HK-2 (cell line): ENCODE results near the gene DIAPH3.

ENCODE experiments used
- DNase-seq: peaks from one replicate; pipeline ENCODE4 v3.0.0-alpha.2; 2018; ENCODE audit not compliant: unreplicated experiment

The DIAPH3 gene

DNA sequence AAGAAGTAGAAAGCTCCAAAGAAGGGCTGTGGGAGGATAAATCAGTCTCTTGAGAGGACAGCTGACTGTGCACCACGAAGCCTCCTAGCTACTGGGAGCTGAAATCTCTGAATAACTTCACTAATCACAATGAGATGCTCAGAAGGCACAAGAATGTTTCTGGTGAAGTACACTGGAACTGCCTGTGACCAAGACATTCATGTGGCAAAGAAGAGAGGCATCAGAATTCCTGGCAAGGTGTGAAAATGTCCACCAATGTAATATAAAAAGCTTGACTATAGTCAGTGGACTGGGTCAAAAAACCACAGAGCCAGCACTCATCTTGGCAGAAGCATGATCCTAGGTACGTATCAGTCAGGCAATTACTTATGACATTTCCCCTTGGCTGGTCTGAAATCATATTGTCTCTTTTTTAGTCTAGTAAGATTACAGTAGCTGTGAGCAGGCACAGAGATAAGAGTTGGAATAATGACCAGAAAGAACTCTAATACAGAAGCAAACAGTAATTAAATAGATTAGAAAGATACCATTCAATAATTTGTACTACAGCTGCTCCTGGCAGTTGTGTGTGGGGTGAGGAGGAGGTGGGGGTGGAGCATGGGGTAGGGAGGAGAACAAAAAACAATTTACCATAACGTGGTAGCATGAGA is 434.7 kb downstream of the DIAPH3 start:
- DNase-seq: no peak

DNA sequence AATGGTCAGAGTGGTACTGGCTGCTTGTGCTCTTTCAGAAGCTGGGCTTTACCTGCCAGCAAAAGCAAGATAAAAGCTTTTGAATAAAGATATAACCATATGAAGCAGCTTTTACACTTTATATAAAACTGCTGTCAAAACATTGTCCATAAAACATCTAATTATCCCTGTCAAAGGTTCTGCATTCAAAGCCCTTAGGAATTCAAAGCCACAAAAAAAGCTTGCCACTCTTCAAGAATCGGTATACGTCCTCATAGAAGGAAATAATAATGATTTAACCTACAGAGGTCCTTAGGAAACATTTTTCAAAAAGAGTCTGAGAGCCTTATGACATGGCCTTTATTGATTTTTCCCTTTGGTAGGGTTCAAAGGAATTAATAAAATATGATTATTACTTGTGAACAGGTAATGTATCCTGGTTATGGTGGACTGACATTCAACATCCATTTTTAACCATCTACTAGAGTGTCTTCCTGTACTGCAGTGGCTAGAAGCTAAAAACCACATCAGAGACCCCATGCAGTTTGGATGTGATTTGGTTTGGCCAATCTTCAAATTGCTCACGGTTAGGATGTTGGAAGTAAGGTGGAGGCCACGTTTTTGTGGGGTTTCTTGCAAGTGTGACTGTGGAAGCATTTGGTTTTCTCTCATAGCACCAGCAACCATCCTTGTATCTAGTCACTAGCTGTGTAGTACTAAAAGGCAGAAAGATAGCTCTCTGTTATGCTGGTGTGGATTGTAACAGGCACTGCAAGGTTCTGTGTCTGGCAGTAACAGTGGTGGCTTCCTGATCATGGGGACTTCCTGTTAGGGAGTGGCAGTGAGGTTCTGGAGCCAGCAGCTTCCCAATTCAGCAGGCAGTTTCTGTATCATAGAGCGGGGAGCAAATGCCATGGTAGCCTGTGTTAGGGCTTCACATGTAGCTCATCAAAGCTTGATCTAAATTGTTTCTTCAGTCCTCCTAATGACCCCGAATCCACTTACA is 441.5 kb downstream of the DIAPH3 start:
- DNase-seq: no peak

DNA sequence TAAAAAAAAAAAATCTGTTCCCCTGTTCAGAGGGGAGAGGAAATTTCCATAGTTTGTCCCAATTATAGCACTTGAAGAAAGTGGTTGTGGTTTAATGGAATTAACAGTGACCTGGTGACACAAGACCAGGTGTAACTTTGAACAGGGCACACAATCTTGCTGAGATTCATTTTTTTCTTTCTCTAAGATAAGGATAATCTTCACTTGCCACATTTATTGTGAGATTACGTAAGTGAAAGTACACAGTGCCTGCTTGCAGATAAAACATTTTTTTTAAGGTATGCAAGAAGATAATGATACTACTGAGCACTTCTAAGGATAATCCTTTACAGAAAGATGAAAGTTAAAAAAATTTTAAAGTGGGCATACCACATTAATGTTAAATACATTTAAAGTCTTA is 448.1 kb downstream of the DIAPH3 start:
- no peak for DNase-seq

DNA sequence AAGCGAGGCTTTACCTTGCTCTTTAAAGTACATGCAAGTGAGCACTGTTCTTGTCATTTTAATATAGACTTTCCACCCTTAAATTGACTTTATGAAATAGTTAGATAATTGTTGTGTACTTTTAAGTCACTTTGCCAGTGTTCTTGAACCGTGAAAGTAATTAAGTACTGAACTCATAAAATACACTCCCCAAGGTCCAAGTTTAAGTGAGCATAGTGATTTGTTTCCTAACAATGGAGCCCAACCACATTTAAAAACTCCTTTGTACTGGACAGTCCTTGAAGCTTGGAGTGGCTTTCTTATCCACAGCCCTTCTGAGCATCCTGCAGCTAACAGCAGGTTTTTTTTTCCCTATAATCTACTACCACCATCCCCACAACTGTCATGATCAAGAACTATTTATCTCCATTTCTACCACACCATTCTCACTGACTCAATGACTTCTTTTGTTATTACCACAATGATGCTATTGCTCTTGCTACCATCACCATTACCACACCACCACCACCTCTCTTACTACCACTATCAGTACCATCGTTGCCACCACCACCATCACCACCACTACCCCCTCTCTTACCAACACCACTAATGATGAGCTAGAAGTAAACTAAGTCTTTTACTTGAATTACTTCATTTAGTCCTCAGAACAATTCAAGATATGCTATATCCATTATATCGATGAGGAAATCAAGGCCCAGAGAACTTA is 452.6 kb downstream of the DIAPH3 start:
- DNase-seq: no peak

DNA sequence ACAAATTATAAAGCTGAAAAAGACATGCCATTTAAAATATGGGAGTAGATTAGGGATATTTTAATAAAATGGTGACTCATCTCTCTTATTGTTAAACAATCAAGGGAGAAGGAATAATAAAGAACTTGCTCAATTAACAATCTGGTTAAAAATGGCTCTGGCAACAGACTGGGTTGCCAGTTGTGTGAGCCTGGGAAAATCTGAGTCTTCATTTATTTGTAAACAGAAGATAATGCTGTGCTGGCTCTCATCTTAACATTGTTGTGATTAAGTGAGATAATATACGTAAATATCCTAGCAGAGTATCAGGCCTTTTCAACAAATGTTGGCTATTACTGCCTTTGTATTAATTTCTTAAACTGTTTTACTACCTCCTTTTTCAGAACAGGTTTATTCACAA is 453.3 kb downstream of the DIAPH3 start:
- DNase-seq: no peak

DNA sequence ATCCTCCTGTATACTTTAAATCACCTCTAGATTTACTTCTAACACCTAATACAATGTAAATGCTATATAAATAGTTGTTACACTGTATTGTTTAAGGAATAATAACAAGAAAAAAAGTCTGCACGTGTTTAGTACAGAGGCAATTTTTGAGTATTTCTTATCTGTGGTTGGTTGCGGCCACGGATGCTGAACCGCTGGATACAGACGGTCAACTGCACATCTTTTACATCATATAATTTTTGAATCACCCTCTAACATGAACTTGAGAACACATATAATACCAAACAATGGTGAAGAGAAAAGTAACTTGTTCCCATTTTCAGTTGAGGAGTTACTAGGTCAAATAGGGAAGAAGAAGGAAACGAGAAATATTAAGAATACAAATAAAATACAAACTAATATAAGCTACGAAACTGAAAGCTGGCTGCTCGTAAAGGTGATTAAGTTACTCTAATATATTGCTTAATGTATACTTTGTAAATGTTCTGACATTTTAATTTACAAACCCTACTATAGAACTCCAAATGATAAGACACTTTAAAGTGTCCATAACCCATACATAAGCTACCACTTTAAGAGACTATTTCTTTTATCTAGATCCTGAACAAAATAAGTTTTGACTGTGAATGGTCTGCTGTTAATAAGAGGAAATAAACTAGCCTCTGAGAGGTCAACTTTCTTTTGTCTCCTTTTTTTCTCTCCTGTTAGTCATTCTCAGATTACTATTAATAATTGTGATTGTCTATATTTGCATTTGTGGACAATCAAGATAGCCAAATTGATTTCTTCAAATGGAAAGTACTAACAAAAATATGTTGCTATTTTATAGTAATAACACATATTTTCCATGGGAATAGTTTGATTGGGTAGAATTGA is 457.4 kb downstream of the DIAPH3 start:
- no peak for DNase-seq

DNA sequence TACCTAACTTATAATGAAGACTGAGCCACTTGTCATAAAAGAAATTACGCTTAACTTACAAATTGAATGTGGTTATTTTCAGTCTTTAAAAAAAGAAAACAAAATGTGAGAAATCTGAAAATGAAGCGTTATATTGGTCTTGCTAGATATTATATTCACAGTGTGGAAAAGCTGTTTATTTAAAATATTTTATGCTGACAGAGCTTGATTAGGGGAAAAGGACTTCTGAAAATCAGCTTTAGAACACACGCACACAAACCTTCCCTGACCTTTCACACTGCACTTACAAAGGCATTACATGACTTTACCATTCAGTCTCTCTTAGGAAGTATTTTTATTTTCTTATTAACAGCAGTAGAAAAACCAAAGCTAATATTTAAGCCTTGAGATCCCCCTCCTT is 461.5 kb downstream of the DIAPH3 start:
- DNase-seq: no peak

DNA sequence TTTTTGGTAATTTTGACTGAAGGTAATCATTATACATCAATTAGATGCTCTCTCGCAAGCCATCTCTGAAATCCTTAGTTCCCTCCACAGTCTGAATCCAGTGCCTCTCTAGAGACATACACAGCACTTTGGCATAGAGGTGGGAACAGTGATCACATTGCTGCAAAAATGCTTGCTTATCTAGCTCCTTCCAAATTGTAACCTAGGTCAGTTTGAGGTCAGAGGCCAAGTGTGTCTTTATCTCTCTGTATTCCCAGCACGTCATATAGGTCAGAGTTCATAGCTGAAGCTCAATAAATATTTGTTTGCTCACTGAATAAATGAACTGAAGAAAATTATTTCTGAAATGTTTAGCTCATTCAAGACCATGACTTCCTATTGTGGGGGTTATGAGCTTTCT is 462.5 kb downstream of the DIAPH3 start:
- DNase-seq: no peak

DNA sequence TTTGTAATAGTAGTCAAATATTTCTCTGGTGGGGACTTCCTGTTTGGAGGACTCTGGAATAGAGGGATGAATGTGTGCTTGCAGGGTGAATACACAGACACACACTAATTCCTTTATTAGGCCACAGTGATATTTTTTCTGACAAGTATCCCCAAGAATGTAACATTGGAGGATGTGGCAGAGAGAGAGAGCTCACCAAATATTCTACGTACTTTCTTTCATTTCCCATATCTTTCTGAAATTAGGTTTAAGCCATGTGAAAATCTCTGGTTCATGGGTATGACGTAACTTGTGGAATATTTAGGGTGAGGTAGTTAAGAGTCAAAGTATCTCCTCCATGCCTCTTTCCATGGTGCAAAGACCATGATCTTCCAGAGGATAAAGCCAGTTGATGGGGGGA is 463.4 kb downstream of the DIAPH3 start:
- no peak for DNase-seq

DNA sequence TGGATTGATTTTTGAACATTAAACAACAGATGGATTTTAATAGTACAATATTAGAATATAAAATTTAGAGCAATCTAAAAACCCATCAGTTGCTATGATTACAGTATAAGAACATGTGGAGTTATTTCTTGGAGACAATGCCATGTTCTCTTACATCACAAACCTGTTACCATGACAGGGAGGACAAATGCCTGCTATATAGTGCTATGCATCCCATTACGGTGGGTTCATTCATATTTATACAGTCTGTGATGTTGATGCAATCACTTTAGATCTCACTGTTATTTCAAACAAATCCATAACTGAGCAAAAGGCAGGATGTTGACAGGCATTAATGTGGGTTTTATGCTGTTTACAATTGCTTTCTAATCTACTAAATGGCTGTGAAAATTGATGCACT is 467.5 kb downstream of the DIAPH3 start:
- DNase-seq: no peak

DNA sequence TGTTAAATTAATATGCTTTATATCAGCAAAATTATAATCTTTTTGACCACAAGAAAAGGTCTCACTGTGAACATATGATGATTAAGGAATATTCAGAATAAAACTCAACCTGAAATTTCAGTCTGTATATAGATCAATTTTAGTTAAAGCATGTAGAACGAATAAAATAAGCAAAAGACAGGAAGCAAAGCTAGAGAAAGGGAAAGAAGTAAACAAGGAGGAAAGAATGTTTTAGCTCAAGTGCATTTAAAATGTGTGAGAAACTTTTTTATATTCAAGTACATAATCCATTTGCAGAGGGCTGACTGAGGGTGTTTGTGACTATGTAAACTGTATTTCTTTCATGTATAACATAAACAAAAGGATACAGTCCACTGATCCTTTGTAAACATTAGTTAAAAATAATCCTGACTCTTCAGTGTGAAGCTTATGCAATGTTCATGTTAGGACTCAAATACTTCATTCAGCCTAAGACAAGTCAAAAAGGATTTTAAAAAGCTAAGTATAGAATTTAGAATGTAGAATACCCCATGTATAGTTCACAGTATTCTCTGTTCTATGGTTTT is 472.1 kb downstream of the DIAPH3 start:
- no peak for DNase-seq

DNA sequence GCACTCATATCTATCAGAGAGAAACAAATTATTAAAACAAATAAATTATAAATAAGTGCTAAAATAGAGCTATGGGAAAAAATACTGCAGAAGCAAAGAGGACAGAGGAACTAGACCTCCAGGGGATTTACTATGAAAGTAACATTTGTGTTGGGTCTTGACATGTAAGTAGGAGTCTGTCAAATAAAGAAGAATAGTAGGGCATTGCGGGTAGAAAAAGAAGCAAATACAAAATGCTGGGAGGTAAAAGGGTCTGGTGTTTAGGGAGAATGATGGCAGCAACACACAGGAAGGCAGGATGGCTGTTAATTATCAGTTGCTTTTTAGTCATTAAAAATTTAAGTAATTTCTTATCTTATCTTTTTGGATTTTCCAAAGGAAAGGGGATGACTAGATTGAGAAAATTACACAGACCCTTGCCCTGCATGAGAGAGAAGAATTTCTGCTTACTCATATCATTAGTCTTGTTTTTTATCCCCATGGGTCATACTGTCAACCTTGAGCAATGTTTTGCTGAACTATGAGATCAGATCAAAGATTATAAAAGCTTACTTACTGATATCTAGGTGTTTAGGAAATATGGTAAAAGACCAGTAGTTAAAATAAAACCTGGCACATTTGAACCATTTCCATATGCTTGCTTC is 472.7 kb downstream of the DIAPH3 start:
- no peak for DNase-seq

DNA sequence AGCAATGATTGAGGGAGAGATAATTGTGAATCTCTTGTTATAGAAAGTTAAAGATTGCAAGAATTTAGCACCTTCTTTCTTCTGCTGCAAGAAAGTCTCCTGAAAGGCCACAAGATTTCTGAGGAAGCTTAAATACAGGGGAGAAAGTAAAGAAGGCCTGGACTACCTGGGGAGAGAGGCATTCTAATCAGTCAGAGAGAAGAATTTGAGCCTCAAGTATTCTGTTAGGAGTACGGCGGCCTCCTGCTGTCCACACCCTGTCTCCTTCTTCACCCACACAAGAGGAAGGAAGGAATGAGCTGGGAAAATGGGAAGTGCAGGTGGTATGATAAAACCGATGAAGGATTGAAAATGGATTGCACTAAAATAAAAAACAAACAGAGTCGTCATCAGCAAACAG is 474.7 kb downstream of the DIAPH3 start:
- DNase-seq: no peak

DNA sequence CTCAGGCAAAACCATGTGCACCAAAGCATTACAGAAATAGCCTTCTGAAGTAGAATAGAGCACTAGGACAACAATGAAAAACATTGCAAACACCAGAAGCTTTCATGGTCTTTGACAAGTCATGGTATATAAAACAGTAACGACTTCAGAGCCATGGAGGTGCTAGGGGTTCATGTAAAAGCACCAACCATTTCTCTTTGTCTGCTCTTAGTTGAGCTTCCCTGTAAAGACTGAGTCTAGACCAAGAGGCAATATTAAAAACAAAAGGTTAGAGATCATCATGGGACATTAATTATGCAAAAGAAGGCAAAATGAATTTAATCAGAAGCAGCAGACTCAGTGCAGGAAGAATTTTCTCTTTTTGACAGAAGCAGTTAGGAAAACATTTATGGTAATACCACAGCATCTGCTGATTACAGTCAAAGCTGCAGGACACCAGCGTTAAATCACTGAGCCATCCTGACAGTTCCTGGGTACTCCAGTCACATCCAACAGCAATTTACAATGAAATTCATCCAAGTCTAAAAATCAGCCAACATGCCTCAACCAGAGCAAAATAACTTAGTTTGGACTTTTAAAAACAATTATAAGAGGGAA is 476.8 kb downstream of the DIAPH3 start:
- no peak for DNase-seq

DNA sequence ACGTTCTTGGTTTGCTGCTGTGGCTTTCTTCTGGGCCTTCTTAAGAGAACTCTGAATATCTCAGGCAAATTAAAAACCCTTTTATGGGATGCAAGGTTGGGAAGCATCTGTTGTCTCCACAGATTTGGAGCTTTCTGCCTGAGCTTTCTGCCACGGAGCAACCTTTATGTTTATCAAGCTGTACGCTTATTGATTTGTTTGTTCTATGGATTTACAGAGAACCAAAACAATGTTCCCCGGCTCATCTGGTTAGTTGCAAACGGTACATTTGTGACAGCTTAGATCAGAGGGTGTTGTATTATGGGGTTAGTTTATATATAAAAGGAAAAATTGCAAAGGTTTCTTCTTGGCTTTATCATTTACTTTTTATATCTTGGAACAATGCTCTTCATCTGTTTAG is 479.6 kb downstream of the DIAPH3 start:
- DNase-seq: no peak

DNA sequence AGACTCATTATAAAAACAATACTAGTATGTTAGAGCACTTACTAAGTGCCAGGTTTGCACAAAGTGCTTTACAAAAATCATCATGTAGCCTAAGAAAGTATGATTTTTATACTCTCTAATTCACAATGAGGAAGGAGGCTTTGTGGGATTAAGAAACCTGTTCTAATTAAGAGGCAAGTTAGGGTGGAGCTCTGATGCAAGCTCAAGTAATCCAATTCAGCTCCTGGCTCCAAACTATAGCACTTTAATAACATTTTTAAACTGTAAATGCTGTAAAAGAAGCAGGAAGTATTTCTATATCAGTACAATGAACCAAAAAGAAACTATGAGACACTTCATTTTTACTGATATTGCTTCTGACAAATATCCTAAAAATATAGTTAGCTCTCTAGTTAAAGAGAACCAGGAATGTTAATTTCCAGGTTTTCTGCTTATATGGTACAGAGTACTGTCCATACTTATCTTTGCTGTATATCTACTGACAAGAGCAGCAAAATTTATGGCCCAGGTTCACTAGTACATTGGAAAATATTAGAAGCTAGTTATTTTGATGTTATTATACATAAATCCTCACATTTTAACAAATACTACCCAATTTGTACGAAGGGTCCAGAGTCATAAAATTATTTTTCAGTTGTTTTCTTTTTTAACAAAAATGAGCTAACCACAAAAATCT is 482.0 kb downstream of the DIAPH3 start:
- DNase-seq: no peak

DNA sequence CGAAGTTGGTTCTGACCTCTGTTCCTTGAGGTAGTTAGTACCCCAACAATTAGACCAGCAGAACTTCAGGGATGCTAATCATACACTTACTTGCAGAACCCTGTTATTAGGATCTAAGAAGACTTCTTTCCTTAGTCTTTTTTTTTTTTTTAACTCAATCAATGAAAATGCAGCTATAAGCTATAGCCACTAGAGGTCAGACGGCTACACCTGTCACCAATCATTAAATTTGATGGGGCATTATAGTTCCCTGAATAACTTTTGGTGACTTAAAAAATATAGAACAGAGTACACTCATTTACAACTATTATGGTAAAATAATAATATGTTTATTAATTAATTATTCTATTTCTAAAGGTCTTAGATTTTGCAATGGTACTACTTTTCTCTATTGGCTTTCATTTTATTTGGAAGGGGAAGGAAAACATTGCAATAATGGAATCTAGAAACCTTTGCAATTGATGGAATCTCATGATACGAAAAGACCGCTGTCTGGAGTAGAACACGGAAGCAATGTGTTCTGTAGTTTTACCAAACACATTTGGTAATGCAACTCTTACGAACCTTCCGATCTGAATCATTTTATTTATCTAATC is 483.2 kb downstream of the DIAPH3 start:
- DNase-seq: no peak

DNA sequence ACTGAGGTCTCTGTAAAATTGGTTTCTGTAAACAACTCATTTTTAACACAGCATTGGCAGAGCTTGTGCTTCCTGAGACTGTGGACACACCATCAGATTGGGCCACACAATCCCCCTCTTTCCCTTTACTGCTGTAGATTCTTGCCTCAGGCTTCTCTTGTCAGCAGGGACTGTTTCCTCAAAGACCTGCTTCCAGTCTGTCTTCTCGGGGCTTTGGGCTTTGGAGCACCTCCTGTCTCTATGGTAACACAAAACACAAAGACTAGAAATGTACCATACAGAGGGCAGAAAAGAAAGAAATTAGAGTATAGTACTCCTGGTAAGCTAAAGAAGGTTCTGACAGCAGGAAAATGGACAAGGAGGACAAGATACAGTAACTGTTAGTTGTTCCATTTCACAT is 484.5 kb downstream of the DIAPH3 start:
- DNase-seq: no peak
